ENCODE results near the gene LECT2. TPM values are rescaled to one million over a fixed set of nuclear protein-coding genes. Genes with fewer than 3 reads are reported as not detected.

LECT2 gene
- total RNA-seq, 1 donor from 2014 or later, result not detected

GRCh38 chr5:135905144-135905543, 49.6 kb downstream of the LECT2 start:
- no peaks in the 10 kb centered on the region for H3K9me3 Mint-ChIP-seq
- H3K4me1 Mint-ChIP-seq, result peaks cover 12% of the 10 kb centered on the region
- TF ChIP-seq, protein P1, sequence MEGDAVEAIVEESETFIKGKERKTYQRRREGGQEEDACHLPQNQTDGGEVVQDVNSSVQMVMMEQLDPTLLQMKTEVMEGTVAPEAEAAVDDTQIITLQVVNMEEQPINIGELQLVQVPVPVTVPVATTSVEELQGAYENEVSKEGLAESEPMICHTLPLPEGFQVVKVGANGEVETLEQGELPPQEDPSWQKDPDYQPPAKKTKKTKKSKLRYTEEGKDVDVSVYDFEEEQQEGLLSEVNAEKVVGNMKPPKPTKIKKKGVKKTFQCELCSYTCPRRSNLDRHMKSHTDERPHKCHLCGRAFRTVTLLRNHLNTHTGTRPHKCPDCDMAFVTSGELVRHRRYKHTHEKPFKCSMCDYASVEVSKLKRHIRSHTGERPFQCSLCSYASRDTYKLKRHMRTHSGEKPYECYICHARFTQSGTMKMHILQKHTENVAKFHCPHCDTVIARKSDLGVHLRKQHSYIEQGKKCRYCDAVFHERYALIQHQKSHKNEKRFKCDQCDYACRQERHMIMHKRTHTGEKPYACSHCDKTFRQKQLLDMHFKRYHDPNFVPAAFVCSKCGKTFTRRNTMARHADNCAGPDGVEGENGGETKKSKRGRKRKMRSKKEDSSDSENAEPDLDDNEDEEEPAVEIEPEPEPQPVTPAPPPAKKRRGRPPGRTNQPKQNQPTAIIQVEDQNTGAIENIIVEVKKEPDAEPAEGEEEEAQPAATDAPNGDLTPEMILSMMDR (IDR thresholded peaks at IDR 0.05; ENCODE audit: unreplicated experiment), result no peak
- no peak overlapping the region for H3K27ac Mint-ChIP-seq
- no peak overlapping the region for H3K4me3 Mint-ChIP-seq
- no peaks in the 10 kb centered on the region for H3K36me3 Mint-ChIP-seq
- DNase-seq (ENCODE audit: low spot score in 2 of 2, unreplicated experiment in 2 of 2), result no peak
- H3K27me3 Mint-ChIP-seq (ENCODE audit: low read depth), result peaks cover 64% of the 10 kb centered on the region

GRCh38 chr5:135901633-135902032, 53.1 kb downstream of the LECT2 start:
- Mint-ChIP-seq H3K4me3 (no peak overlapping the region), H3K4me1 (peaks cover 12% of the 10 kb centered on the region), H3K27ac (no peak overlapping the region), H3K27me3 (ENCODE audit: low read depth) (peaks cover 60% of the 10 kb centered on the region), H3K36me3 (no peaks in the 10 kb centered on the region), H3K9me3 (no peaks in the 10 kb centered on the region)
- DNase-seq (ENCODE audit: low spot score in 2 of 2, unreplicated experiment in 2 of 2), result no peak
- TF ChIP-seq, protein P1 (IDR thresholded peaks at IDR 0.05; ENCODE audit: unreplicated experiment), result no peak

GRCh38 chr5:135900276-135900675, 54.5 kb downstream of the LECT2 start:
- H3K27me3 Mint-ChIP-seq (ENCODE audit: low read depth), result peaks cover 61% of the 10 kb centered on the region
- no peaks in the 10 kb centered on the region for H3K36me3 Mint-ChIP-seq
- H3K27ac Mint-ChIP-seq, result no peak overlapping the region
- TF ChIP-seq, protein P1 (IDR thresholded peaks at IDR 0.05; ENCODE audit: unreplicated experiment), result no peak
- H3K4me3 Mint-ChIP-seq, result no peak overlapping the region
- no peaks in the 10 kb centered on the region for H3K9me3 Mint-ChIP-seq
- no peak for DNase-seq (ENCODE audit: low spot score in 2 of 2, unreplicated experiment in 2 of 2)
- H3K4me1 Mint-ChIP-seq, result peaks cover 18% of the 10 kb centered on the region

GRCh38 chr5:135898651-135899050, 56.1 kb downstream of the LECT2 start:
- Mint-ChIP-seq H3K27me3 (ENCODE audit: low read depth) (peaks cover 51% of the 10 kb centered on the region), H3K4me3 (no peak overlapping the region), H3K27ac (no peak overlapping the region), H3K36me3 (no peaks in the 10 kb centered on the region), H3K4me1 (peaks cover 26% of the 10 kb centered on the region), H3K9me3 (no peaks in the 10 kb centered on the region)
- TF ChIP-seq, protein P1 (IDR thresholded peaks at IDR 0.05; ENCODE audit: unreplicated experiment), result no peak
- DNase-seq (ENCODE audit: low spot score in 2 of 2, unreplicated experiment in 2 of 2), result no peak

Other genes starting within 250 kb of the LECT2 start
- gene SLC25A48, start 120.3 kb downstream of the LECT2 start, total RNA-seq, result 0.93 to 1.5 TPM (median 1.2 TPM) in 3 replicates
- gene IL9, start 59.1 kb downstream of the LECT2 start, total RNA-seq, result not detected in 3 replicates
- 339 to 354 TPM (median 345 TPM) in 3 replicates for gene TGFBI, start 74.0 kb upstream of the LECT2 start, total RNA-seq
- gene SMAD5, start 177.9 kb upstream of the LECT2 start, total RNA-seq, result 93.4 to 102 TPM (median 93.6 TPM) in 3 replicates
- gene SMIM32, start 238.2 kb upstream of the LECT2 start, total RNA-seq, result 0.22 to 0.32 TPM (median 0.31 TPM) in 3 replicates

Measured in mesothelial cell of epicardium (in vitro differentiated cells).